HG03571 (cell line): ENCODE results near the gene TLE2.
A peak's percentile ranks its signal among the peaks of the same experiment; 100 is the strongest.

Source experiments
- ATAC-seq: cut with Tn5 transposase; IDR thresholded peaks from one replicate; pipeline ENCODE4 v1.9.1; 2021; ENCODE audit not compliant: unreplicated experiment

TLE2 gene

GRCh38 chr19:3029065-3029923, at the start of gene TLE2:
TLE2 (minus strand) TSS chr19:3029280; CDS start chr19:3028904, 376 bp downstream.
- ATAC-seq, result no peak

DNA sequence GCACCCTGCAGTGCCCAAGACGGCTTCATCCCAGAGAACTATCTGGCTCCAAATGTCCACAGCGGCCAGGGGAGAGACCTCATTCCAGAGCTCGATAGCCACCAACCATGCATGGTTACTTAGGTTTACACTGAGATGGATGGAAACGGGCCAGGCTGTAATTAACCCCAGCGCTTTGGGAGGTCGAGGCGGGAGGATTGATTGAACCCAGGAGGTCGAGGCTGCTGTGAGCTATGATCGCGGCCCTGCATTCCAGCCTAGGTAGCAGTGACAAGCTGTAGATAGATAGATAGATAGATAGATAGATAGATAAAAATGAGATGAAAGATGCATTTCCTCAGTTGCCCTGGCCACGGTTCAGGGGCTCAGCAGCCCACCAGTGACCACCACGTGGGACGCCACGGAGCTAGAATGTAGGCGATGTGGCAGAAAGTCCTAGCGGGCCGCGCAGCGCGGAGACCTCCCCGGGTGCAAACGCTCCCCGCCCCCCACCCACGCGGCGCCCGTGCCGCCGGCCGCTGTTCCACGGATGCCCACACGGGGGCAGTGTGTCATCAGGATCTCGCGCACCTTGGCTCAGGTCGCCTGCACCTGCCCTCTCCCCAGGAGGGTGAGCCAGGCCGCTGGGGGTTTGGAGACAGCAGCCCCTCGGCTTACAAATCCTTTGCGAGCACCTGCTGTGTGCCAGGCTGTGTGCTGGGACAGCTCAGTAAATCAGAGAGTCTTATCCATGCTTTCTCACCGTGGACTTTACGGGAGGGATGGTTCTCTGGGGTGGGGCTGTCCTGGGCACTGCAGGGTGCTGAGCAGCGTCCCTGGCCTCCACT, 46.7 kb upstream of the TLE2 start:
- no peak for ATAC-seq

DNA sequence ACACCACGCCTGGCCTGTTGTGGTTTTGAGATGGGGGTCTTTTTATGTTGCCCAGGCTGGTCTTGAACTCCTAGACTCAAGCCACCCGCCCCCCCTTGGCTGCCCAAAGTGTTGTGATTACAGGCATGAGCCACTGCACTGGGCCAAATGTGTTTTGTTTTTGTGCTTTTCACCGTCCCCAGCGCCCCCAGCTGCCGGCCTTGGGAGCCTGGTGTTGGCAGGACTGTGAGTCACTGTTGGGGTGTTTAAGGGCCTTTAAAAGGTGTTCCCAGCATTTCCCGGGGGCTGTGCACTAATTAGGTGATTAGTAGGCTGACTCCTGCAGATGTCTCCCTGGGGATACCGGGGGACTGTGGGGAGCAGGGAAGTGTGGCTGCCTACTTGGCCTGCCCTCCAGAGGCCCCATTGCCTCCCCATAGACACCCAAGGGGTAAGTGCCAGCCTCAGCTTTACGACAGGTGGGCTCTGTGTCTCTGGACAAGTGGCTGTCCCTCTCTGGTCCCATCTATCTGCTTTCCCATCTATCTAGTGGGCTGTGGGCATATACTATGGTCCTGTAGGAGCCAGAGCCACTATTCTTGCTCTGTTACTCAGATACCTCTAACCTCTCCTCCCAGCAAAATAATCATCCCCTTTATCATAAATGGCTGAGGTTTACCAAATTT, 45.0 kb upstream of the TLE2 start:
- no peak for ATAC-seq

DNA sequence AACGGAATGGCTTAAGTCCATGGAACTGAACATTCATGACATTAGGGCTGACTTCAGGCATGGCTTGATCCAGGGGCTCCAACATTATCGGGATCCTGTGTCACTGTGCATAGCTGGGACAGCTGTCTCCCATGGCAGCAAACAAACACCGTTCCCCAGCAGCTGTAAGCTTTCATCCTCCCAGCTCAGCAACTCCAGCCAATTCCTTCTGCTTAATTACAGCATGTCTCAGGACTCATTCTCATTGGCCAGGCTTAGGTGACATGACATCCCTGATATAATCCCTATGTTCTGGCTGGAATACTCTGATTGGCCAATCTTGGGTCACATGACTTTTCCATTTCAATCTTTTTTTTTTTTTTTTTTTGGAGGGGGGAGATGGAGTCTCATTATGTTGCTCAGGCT, 44.1 kb upstream of the TLE2 start:
- no peak for ATAC-seq

DNA sequence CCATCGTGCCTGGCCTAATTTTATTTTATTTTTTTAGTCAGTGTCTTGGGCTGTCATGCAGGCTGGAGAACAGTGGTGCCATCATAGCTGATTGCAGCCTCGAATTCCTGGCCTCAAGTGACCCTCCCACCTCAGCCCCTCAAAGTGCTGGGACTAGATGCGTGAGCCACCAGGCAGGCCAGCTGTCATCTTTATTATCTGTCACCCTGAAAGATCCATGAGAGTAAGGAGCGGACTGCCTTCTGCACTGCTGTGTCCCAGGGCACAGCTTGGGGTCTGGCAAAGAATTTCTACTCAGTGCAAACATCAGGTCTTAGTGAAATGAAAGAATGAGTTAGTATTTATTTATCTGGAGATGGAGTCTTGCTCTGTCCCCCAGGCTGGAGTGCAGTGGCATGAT, 42.7 kb upstream of the TLE2 start:
- ATAC-seq, result no peak

GRCh38 chr19:3068071-3068470, 39.0 kb upstream of the TLE2 start:
- no peak for ATAC-seq

- ATAC-seq, result no peak
These were observed 38.5 kb upstream of the TLE2 start for GRCh38 chr19:3067563-3067962.

- ATAC-seq, result no peak
These were observed 37.5 kb upstream of the TLE2 start for GRCh38 chr19:3066482-3067049.

DNA sequence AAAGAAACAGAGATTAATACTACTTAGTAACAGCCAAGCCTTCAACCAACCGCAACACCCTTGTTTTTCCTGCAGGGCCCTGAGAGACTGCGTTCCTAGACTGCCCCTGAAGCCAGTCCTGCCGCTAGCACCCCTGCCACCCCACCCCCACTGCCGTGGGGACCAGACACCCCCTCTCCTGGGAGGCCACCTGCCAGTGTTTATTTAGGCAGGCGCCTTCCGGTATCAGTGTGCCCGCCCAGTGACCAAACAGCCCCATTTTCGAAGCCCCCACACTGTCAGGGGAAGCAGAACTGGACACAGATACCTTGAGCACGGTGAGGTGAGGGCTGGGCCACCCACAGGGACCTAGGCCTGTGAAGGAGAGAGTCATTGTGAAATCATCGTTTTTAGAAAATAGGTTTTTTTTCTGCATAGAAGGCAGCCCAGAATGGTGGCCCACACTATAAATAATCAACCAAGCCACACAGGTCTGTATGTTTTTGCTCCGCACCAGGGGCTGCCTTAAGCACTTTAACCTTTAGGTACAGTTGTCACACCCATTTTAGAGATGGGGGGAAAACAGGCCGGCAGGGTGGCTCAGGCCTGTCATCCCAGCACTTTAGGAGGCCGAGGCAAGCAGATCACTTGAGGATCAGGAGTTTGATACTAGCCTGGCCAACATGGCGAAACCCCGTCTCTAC, 36.7 kb upstream of the TLE2 start:
- peak; percentile 52 for ATAC-seq

- no peak for ATAC-seq
These were observed 34.9 kb upstream of the TLE2 start for GRCh38 chr19:3064011-3064330.

DNA sequence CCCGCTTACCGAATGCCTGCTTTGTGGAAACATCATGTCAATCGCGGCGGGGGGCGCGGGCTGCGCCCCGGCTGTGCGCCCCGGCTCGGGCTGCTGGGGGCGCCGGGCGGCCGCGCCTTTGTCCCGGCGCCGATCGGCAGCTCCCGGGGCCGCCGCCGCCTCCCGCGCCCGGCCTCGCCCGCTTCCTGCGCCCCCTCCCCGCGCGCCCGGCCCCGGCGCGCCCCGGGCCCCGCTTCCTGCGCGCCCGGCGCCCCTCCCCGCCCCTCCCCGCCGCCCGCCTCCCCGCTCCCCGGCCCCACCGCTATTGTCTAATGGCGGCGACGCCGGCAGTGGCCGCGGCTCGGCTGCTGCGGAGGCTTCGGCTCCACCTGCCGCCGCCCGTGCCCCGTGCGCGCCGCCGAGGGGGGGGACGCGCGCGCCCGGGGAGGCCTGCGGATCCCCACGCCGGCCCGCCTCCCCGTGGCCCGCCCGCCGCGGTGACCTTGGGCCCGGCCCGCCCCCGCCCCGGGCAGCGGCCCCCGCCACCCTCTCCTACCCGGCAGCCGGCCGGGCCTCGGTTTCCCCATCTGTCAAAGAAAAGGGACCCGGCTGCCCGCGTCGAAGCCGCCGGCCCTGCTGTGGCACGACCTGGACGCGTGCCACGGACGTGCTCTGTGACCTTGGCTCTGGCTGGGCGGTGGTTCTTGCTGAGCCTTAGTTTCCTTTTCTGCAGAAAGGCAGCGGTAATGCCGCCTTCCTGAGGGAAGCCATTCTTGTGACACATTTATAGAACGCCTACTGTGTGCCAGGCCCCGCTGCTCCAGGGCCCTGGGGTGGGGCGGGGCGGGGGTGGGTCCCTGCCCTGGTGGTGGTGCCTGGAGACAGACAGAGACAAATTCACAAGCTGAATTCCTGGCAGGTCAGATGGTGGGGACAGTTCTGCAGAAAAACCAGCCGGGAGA, 33.4 kb upstream of the TLE2 start, which contains the start of gene TLE5:
TSS of gene TLE5 (minus strand) at position 331 of the 941 bp plus-strand sequence. CDS start at position 36, 295 bp downstream.
- no peak for ATAC-seq

DNA sequence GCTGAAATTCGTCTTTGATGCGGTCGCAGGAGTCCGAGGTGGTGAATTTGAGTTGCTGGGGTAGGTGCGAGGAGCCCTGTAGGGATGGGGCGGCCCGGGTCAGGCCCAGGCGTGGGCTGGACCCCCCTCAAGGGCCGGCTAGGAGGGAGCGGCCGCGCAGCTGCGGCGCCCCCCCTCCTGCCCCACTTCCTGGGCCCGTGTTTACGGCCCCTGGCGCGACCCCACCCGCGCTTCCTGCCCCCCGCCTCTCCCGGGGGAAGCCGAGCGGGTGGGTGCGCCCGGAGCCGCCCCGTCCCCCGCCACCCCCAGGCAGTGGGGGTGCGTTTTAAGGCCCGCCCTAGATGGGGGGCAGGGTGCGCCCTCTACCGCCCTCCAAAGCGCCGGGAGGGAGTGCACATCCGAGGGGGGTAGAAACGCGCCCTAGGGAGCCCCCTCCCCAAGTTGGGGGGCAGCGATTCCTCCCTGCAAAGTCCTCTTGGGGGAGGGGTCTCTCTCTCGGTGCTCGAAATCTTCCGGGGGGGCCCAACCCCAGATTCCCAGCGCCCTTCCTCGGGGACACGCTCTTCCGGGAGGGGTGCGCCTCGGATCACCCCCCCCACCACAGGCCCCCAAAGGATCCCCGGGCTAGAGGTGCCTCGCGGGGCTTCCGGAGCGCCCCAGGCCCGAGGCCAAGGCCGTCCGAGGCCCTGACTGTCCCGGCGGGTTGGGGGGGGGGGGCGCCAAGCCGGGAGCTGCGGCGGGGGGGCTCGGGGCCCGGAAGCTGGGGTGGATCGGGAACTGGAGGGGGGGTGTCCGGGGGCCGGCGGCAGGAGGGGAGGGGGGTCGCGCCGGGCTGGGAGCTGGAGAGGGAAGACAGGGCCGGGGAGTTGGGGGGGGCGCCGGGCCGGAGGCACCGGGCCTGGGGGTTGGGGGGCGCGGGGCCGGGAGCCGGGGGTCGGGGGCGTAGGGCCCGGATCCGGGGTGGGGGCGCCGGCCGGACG, 32.4 kb upstream of the TLE2 start:
- no peak for ATAC-seq

- ATAC-seq, result no peak
These were observed 31.7 kb upstream of the TLE2 start for GRCh38 chr19:3060857-3061181.

GRCh38 chr19:3059653-3060052, 30.6 kb upstream of the TLE2 start:
- ATAC-seq, result no peak

GRCh38 chr19:3058821-3059314, 29.8 kb upstream of the TLE2 start:
- no peak for ATAC-seq

GRCh38 chr19:3058009-3058820, 29.1 kb upstream of the TLE2 start:
- no peak for ATAC-seq

- ATAC-seq, result no peak
These were observed 28.2 kb upstream of the TLE2 start for GRCh38 chr19:3057275-3057714.
